ENCODE measurements around the gene SYK.

DNA sequence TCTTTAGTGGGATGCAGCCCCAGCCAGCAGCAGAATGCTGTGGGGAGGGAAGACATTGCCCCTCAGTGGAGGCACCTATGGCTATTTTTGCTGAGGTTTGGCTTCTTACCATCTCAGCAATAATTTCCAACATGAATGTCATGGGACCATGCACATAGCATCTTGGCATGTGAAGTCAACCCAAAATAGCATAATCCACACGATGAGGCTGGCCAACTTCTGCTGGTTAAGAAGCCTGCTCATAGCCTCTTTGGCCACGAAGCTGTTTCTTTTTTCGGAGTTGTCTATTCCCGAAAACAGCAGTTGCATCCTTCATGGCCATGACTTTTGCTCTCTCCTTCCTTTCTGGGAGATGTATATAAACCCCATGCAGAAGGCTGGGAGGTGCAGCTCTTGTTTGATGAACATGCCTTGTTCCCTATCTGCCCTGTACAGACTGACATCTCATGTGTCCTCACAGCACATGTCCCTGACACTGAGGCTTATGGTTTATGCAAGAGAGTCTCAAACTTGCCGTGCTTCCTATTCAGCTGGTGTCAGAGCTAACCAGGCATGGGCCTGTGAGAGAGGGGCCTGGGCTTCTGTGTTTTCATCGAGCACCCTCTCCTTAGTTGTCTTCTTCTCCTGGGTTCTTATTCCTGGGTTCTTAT is 45.3 kb downstream of the SYK start:
- TF ChIP-seq, protein P1, sequence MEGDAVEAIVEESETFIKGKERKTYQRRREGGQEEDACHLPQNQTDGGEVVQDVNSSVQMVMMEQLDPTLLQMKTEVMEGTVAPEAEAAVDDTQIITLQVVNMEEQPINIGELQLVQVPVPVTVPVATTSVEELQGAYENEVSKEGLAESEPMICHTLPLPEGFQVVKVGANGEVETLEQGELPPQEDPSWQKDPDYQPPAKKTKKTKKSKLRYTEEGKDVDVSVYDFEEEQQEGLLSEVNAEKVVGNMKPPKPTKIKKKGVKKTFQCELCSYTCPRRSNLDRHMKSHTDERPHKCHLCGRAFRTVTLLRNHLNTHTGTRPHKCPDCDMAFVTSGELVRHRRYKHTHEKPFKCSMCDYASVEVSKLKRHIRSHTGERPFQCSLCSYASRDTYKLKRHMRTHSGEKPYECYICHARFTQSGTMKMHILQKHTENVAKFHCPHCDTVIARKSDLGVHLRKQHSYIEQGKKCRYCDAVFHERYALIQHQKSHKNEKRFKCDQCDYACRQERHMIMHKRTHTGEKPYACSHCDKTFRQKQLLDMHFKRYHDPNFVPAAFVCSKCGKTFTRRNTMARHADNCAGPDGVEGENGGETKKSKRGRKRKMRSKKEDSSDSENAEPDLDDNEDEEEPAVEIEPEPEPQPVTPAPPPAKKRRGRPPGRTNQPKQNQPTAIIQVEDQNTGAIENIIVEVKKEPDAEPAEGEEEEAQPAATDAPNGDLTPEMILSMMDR (conservative IDR thresholded peaks at IDR 0.05; ENCODE audit: low read length), result no peak
- no peak for TF ChIP-seq EZH2phosphoT487 (IDR thresholded peaks at IDR 0.05; ENCODE audit: borderline replicate concordance)
